Caco-2 (cell line): ENCODE measurements around the gene EIF5AL1. TPM values are rescaled to one million over a fixed set of nuclear protein-coding genes. Genes with fewer than 3 reads are reported as not detected.
"Not testable (repeated sequence)": the region's sequence is repeated elsewhere in the genome, so short reads cannot be mapped to it uniquely, and the experiment has no call there.

Source experiments
- BruUV-seq: library from RNA; stranded (reverse); fragments of 400-500 nt; replicated peaks from 2 replicates; lab custom pipeline; 2021; lab: Mats Ljungman, UMichigan
- CTCF ChIA-PET: fragments of 300-600 bp; sonication (Branson Sonifier 250); formaldehyde crosslinking; loops from one replicate; lab custom pipeline; 2022; ENCODE audit warnings: antibody characterized with exemption; lab: Charles Lee
- POLR2A ChIA-PET: fragments of 300-600 bp; sonication (Branson Sonifier 250); formaldehyde crosslinking; loops from one replicate; lab custom pipeline; 2022; ENCODE audit warnings: antibody characterized with exemption; lab: Charles Lee
- DNase-seq, 2 experiments: peaks; one replicate each; pipeline versions ENCODE4 v3.0.0 to v3.0.0-alpha.2; 2020 to 2022
- H3K27me3 ChIP-seq: replicated peaks from 2 replicates; pipeline ENCODE4 v1.6.0; 2011; ENCODE audit warnings: low read length; ENCODE audit not compliant: control insufficient read depth, insufficient read depth
- H3K36me3 ChIP-seq: 2 replicates; pipeline ENCODE4 v1.5.1; 2011; ENCODE audit warnings: low read length; ENCODE audit not compliant: control insufficient read depth, insufficient read depth
- H3K4me1 ChIP-seq: fragments of 250-450 bp; sonication (Bioruptor Pico); 2 replicates; pipeline ENCODE4 v1.5.1; 2020; ENCODE audit warnings: mild to moderate bottlenecking
- H3K4me3 ChIP-seq: 2 replicates; pipeline ENCODE4 v1.5.1; 2011; ENCODE audit warnings: low read depth, mild to moderate bottlenecking, control low read depth, low read length
- H3K9me3 ChIP-seq: fragments of 250-450 bp; sonication (Bioruptor Pico); 2 replicates; pipeline ENCODE4 v1.5.1; 2020; ENCODE audit warnings: mild to moderate bottlenecking, moderate library complexity
- H3K27ac Mint-ChIP-seq: one replicate; pipeline ENCODE4 v1.8.0; 2022; ENCODE audit warnings: mixed read lengths; ENCODE audit not compliant: unreplicated experiment
- H3K27me3 Mint-ChIP-seq: one replicate; pipeline ENCODE4 v1.8.0; 2022; ENCODE audit warnings: mixed read lengths; ENCODE audit not compliant: insufficient read depth, unreplicated experiment
- H3K36me3 Mint-ChIP-seq: one replicate; pipeline ENCODE4 v1.8.0; 2022; ENCODE audit warnings: mild to moderate bottlenecking, mixed read lengths; ENCODE audit not compliant: insufficient read depth, unreplicated experiment
- H3K4me1 Mint-ChIP-seq: one replicate; pipeline ENCODE4 v1.8.0; 2022; ENCODE audit warnings: low read depth, mixed read lengths; ENCODE audit not compliant: unreplicated experiment
- H3K4me3 Mint-ChIP-seq: one replicate; pipeline ENCODE4 v1.8.0; 2022; ENCODE audit warnings: mild to moderate bottlenecking, moderate library complexity, mixed read lengths; ENCODE audit not compliant: unreplicated experiment
- H3K9me3 Mint-ChIP-seq: one replicate; pipeline ENCODE4 v1.8.0; 2022; ENCODE audit warnings: mixed read lengths; ENCODE audit not compliant: unreplicated experiment
- intact Hi-C: fragments of 100-400 bp; cut with micrococcal nuclease; formaldehyde crosslinking; loops from one replicate; pipeline ENCODE4 v1.10.0; 2022; ENCODE audit not compliant: unreplicated experiment
- total RNA-seq: library from RNA; stranded (reverse); gene quantifications from 2 replicates; pipeline ENCODE4 v1.2.3, GENCODE V29; 2022
- TF ChIP-seq, protein P1 (sequence below), 2 experiments: fragments of 200-600 bp in 1 of 2; IDR thresholded peaks; 1 replicate in 1 of 2; 2 replicates in 1 of 2; pipeline versions ENCODE4 v1.5.1 to v1.8.0; 2011 to 2022; ENCODE audit warnings: antibody characterized with exemption in 1 of 2, control low read depth in 1 of 2, inconsistent platforms in 1 of 2, low read depth in 1 of 2, low read length in 1 of 2, mild to moderate bottlenecking in 1 of 2, moderate library complexity in 1 of 2; ENCODE audit not compliant: insufficient read depth in 1 of 2, severe bottlenecking in 1 of 2, unreplicated experiment in 1 of 2

EIF5AL1 gene
- total RNA-seq, 1 experiment from 2014 or later = 0.93 TPM

DNA sequence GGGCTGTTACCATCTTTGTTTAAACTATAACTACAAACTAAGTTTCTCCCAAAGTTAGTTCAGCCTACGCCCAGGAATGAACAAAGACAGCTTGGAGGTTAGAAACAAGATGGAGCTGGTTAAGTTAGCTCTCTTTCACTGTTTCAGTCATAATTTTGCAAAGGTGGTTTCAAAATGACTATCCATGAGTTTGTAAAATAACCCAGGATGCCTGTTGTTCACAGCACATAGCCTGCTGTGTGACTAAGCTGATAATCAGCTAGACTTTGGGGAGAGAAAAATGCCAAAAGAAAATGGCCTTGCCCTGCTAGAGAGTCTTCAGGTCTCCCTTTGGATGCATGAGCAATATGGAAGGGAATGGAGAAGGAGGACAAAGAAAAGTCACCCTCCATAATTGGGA lies 28.6 kb downstream of the EIF5AL1 start:
- peaks cover 10% of the 10 kb centered on the region for H3K9me3 Mint-ChIP-seq
- H3K4me3 ChIP-seq, BruUV-seq, intact Hi-C loops, H3K36me3 ChIP-seq, H3K27me3 ChIP-seq, H3K27ac Mint-ChIP-seq, H3K36me3 Mint-ChIP-seq, H3K4me3 Mint-ChIP-seq, H3K4me1 ChIP-seq, CTCF ChIA-PET, H3K9me3 ChIP-seq, POLR2A ChIA-PET, H3K4me1 Mint-ChIP-seq, H3K27me3 Mint-ChIP-seq, DNase-seq: not testable (repeated sequence)

DNA sequence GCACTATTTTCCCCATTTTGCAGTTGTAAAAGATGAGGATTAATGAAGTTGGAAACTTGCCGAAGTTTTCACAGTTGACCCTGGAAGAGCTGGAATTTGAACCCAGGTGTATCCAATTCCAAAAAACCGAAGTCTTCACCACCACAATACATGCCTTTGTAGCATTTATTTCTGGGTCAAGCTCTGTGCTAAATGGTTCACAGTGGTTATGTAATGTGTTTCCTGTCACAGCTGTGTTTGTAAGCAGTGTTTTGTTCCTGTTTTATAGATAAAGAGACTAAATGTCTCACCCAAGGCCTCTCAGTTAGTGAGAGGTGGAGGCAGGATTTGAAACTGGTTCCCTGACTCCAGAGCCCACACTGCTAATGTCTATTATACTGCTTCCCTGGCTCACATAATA lies 30.3 kb downstream of the EIF5AL1 start:
- Mint-ChIP-seq H3K9me3 (peaks cover 19% of the 10 kb centered on the region), H3K27ac (no peak overlapping the region), H3K36me3 (no peaks in the 10 kb centered on the region), H3K4me3 (no peak overlapping the region), H3K4me1 (peaks cover 9% of the 10 kb centered on the region), H3K27me3 (no peaks in the 10 kb centered on the region)
- no peaks in the 10 kb centered on the region for H3K9me3 ChIP-seq
- no peaks in the 10 kb centered on the region for H3K4me1 ChIP-seq
- no peak for DNase-seq
- no peaks in the 10 kb centered on the region for H3K27me3 ChIP-seq
- ChIA-PET POLR2A (no interaction called here), CTCF (no interaction called here)
- TF ChIP-seq, protein P1, sequence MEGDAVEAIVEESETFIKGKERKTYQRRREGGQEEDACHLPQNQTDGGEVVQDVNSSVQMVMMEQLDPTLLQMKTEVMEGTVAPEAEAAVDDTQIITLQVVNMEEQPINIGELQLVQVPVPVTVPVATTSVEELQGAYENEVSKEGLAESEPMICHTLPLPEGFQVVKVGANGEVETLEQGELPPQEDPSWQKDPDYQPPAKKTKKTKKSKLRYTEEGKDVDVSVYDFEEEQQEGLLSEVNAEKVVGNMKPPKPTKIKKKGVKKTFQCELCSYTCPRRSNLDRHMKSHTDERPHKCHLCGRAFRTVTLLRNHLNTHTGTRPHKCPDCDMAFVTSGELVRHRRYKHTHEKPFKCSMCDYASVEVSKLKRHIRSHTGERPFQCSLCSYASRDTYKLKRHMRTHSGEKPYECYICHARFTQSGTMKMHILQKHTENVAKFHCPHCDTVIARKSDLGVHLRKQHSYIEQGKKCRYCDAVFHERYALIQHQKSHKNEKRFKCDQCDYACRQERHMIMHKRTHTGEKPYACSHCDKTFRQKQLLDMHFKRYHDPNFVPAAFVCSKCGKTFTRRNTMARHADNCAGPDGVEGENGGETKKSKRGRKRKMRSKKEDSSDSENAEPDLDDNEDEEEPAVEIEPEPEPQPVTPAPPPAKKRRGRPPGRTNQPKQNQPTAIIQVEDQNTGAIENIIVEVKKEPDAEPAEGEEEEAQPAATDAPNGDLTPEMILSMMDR (IDR thresholded peaks at IDR 0.05; ENCODE audit: insufficient read depth in 1 of 2, low read depth in 1 of 2, low read length in 1 of 2, severe bottlenecking in 1 of 2, unreplicated experiment in 1 of 2) = no peak
- H3K36me3 ChIP-seq = no peaks in the 10 kb centered on the region
- BruUV-seq = no TSS peak
- intact Hi-C loops = no loop called here
- no peak overlapping the region for H3K4me3 ChIP-seq

DNA sequence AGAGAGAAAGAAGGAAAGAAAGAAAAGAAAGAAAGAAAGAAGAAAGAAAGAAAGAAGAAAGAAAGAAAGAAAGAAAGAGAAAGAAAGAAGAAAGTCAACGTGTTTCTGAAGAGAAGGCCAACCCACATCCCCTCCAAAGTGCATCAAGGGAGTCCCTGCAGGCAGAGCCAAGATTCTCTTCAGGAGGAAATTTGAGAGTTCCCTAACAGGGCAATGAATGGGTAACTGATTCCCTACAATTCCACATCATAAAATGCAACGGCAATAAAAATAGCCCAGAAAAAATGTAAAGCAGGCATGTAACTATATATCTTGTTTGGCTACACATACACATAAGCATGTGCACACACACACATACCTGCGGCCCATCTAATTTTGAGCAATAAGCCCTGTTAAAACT lies 32.1 kb downstream of the EIF5AL1 start:
- intact Hi-C loops, H3K27me3 ChIP-seq, DNase-seq, H3K36me3 Mint-ChIP-seq, H3K36me3 ChIP-seq, H3K4me1 ChIP-seq, CTCF ChIA-PET, H3K9me3 ChIP-seq, H3K4me1 Mint-ChIP-seq, BruUV-seq, H3K4me3 Mint-ChIP-seq, H3K27me3 Mint-ChIP-seq, H3K27ac Mint-ChIP-seq, H3K4me3 ChIP-seq, POLR2A ChIA-PET: not testable (repeated sequence)
- H3K9me3 Mint-ChIP-seq = peaks cover 19% of the 10 kb centered on the region

DNA sequence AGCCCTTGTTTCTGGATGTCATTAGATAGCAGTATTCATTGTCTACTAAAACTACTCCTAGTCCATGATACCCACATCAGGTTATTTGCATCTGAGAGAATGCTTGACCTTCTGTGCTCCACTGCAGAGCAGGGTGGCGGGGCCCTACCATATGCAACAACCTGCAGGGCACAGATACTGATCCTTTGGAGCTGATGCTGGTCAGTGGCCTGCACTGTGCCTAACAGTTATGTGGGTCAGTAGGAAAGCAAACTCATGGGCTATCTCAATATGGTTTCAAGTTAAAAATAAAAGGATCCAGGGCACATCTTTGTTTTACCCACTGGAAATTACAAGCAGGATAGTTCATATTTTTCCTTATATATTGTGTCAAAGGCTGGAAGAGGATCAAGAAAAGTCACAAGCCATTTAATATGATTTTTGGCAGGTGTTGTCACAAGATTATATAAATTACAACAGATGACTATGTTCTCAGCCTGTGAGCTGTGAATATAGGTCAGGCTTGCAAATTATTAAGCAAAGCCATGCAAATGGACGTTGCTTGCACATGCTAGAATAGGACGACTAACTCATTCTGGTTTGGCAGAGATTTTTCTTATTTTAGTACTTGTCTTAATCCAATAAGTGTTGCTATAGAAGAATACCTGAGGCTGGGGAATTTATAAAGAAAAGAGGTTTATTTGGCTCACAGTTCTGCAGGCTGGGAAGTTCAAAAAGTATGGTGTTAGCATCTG lies 32.8 kb downstream of the EIF5AL1 start:
- BruUV-seq, H3K4me1 ChIP-seq, CTCF ChIA-PET: not testable (repeated sequence)

DNA sequence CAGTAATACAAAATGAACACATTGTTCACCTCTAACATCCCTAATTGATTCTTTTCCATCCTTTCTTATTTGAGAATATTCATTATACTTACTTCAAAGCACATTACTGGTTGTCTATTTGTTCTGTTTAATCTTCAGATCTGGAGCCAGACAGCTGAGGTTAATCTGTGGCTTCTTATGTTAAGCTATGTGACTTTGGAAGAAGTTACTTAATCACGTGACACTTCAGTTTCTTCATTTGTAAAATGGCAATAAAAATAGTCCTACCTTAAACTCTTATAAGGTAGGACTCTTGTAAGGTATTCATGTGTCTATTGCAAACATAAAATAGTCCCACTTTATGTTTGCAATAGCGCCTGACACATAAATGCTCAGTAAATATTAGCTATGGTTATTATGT lies 34.8 kb downstream of the EIF5AL1 start:
- peak in 1 of 2 experiments; percentile 10 for DNase-seq
- H3K36me3 Mint-ChIP-seq, H3K4me3 Mint-ChIP-seq, H3K4me1 ChIP-seq, H3K36me3 ChIP-seq, H3K27me3 Mint-ChIP-seq, H3K27me3 ChIP-seq, H3K27ac Mint-ChIP-seq, H3K4me3 ChIP-seq, H3K4me1 Mint-ChIP-seq, POLR2A ChIA-PET, H3K9me3 ChIP-seq, BruUV-seq, intact Hi-C loops, CTCF ChIA-PET: not testable (repeated sequence)
- peaks cover 19% of the 10 kb centered on the region for H3K9me3 Mint-ChIP-seq

More for the DNA sequence above, 32.8 kb downstream of the EIF5AL1 start:
- POLR2A ChIA-PET, intact Hi-C loops, H3K4me3 ChIP-seq, H3K4me3 Mint-ChIP-seq, DNase-seq, H3K36me3 ChIP-seq, H3K36me3 Mint-ChIP-seq, H3K9me3 ChIP-seq, H3K27me3 ChIP-seq, H3K27ac Mint-ChIP-seq, H3K4me1 Mint-ChIP-seq, H3K27me3 Mint-ChIP-seq: not testable (repeated sequence)
- H3K9me3 Mint-ChIP-seq = peaks cover 19% of the 10 kb centered on the region
